Measurements from ENCODE around the gene DNAH7. TPM values are rescaled to one million over a fixed set of nuclear protein-coding genes. Genes with fewer than 3 reads are reported as not detected.

Gene DNAH7
- 2.6 TPM for total RNA-seq (ENCODE audit: unreplicated experiment)
- long read RNA-seq, result 0 reads

GRCh38 chr2:196068271-196069209 lies at the start of gene DNAH7:
DNAH7 (minus strand) TSS chr2:196068837; CDS start chr2:196068711, 126 bp downstream.
- Mint-ChIP-seq H3K27ac (ENCODE audit: unreplicated experiment) (peak within 1 kb of the TSS; percentile 99), H3K4me1 (ENCODE audit: unreplicated experiment) (peaks cover 8% of the 10 kb centered on the region), H3K27me3 (ENCODE audit: unreplicated experiment) (peaks cover 2% of the 10 kb centered on the region), H3K4me3 (ENCODE audit: unreplicated experiment) (peak within 1 kb of the TSS; percentile 93), H3K36me3 (ENCODE audit: low read depth, unreplicated experiment) (no peaks in the 10 kb centered on the region), H3K9me3 (ENCODE audit: unreplicated experiment) (no peaks in the 10 kb centered on the region)
- peak; percentile 85 for TF ChIP-seq CTCF (IDR thresholded peaks at IDR 0.05; ENCODE audit: unreplicated experiment)
- peak; percentile 90 for DNase-seq (ENCODE audit: low spot score)

- Mint-ChIP-seq H3K36me3 (ENCODE audit: low read depth, unreplicated experiment) (no peaks in the 10 kb centered on the region), H3K4me1 (ENCODE audit: unreplicated experiment) (peaks cover 15% of the 10 kb centered on the region), H3K9me3 (ENCODE audit: unreplicated experiment) (no peaks in the 10 kb centered on the region), H3K4me3 (ENCODE audit: unreplicated experiment) (no peak overlapping the region), H3K27me3 (ENCODE audit: unreplicated experiment) (peaks cover 2% of the 10 kb centered on the region), H3K27ac (ENCODE audit: unreplicated experiment) (no peak overlapping the region)
- TF ChIP-seq CTCF (IDR thresholded peaks at IDR 0.05; ENCODE audit: unreplicated experiment), result no peak
- DNase-seq (ENCODE audit: low spot score), result no peak
Measured at GRCh38 chr2:196117214-196117705, 48.6 kb upstream of the DNAH7 start.

GRCh38 chr2:196113061-196113974 lies 44.7 kb upstream of the DNAH7 start:
- no peak overlapping the region for H3K4me3 Mint-ChIP-seq (ENCODE audit: unreplicated experiment)
- H3K36me3 Mint-ChIP-seq (ENCODE audit: low read depth, unreplicated experiment), result no peaks in the 10 kb centered on the region
- TF ChIP-seq CTCF (IDR thresholded peaks at IDR 0.05; ENCODE audit: unreplicated experiment), result no peak
- H3K27ac Mint-ChIP-seq (ENCODE audit: unreplicated experiment), result peak overlapping the region; percentile 90
- no peaks in the 10 kb centered on the region for H3K27me3 Mint-ChIP-seq (ENCODE audit: unreplicated experiment)
- no peaks in the 10 kb centered on the region for H3K9me3 Mint-ChIP-seq (ENCODE audit: unreplicated experiment)
- H3K4me1 Mint-ChIP-seq (ENCODE audit: unreplicated experiment), result peaks cover 21% of the 10 kb centered on the region
- DNase-seq (ENCODE audit: low spot score), result no peak

GRCh38 chr2:196112418-196113034 lies 43.9 kb upstream of the DNAH7 start:
- no peak for TF ChIP-seq CTCF (IDR thresholded peaks at IDR 0.05; ENCODE audit: unreplicated experiment)
- DNase-seq (ENCODE audit: low spot score), result no peak
- Mint-ChIP-seq H3K9me3 (ENCODE audit: unreplicated experiment) (no peaks in the 10 kb centered on the region), H3K27me3 (ENCODE audit: unreplicated experiment) (no peaks in the 10 kb centered on the region), H3K4me1 (ENCODE audit: unreplicated experiment) (peaks cover 21% of the 10 kb centered on the region), H3K27ac (ENCODE audit: unreplicated experiment) (peak overlapping the region; percentile 90), H3K36me3 (ENCODE audit: low read depth, unreplicated experiment) (no peaks in the 10 kb centered on the region), H3K4me3 (ENCODE audit: unreplicated experiment) (no peak overlapping the region)
